ENCODE data around the gene SPTB.

- TF ChIP-seq CTCF (IDR thresholded peaks at IDR 0.05) = no peak
- no peak for TF ChIP-seq POLR2A (IDR thresholded peaks at IDR 0.05)
- no peak for TF ChIP-seq POLR2AphosphoS5 (IDR thresholded peaks at IDR 0.05)
These were observed 74.9 kb downstream of the SPTB start for GRCh38 chr14:64804754-64805260.

Data from sigmoid colon (tissue), 4 donors.